ENCODE measurements around the gene SLC4A5.
"Not testable (repeated sequence)": the region's sequence is repeated elsewhere in the genome, so short reads cannot be mapped to it uniquely, and the experiment has no call there.

The SLC4A5 gene

GRCh38 chr2:74238879-74239278 lies 104.3 kb downstream of the SLC4A5 start:
- DNase-seq (ENCODE audit: low read depth in 2 of 2) = no peak

GRCh38 chr2:74235041-74235440 lies 108.2 kb downstream of the SLC4A5 start:
- DNase-seq (ENCODE audit: low read depth in 2 of 2) = no peak

- DNase-seq (ENCODE audit: low read depth in 2 of 2) = no peak
These were observed 109.6 kb downstream of the SLC4A5 start for GRCh38 chr2:74233648-74234047.

- DNase-seq (ENCODE audit: low read depth in 2 of 2) = no peak
These were observed 110.8 kb downstream of the SLC4A5 start for GRCh38 chr2:74232426-74232825.

GRCh38 chr2:74229865-74230264 lies 113.4 kb downstream of the SLC4A5 start:
- not testable (repeated sequence) for DNase-seq (ENCODE audit: low read depth in 2 of 2)

GRCh38 chr2:74228772-74229171 lies 114.4 kb downstream of the SLC4A5 start:
- no peak for DNase-seq (ENCODE audit: low read depth in 2 of 2)

- no peak for DNase-seq (ENCODE audit: low read depth in 2 of 2)
These were observed 115.6 kb downstream of the SLC4A5 start for GRCh38 chr2:74227646-74228045.

GRCh38 chr2:74226648-74227213 lies 116.5 kb downstream of the SLC4A5 start:
- DNase-seq (ENCODE audit: low read depth in 2 of 2) = no peak

- DNase-seq (ENCODE audit: low read depth in 2 of 2) = no peak
These were observed 117.3 kb downstream of the SLC4A5 start for GRCh38 chr2:74225698-74226459.

GRCh38 chr2:74223941-74224770 lies 119.1 kb downstream of the SLC4A5 start:
- DNase-seq (ENCODE audit: low read depth in 2 of 2) = no peak

- DNase-seq (ENCODE audit: low read depth in 2 of 2) = no peak
These were observed 120.9 kb downstream of the SLC4A5 start for GRCh38 chr2:74222300-74222650.

GRCh38 chr2:74221604-74222299 lies 121.5 kb downstream of the SLC4A5 start:
- DNase-seq (ENCODE audit: low read depth in 2 of 2) = no peak

GRCh38 chr2:74221091-74221490 lies 122.1 kb downstream of the SLC4A5 start:
- no peak for DNase-seq (ENCODE audit: low read depth in 2 of 2)

- DNase-seq (ENCODE audit: low read depth in 2 of 2) = no peak
These were observed 123.2 kb downstream of the SLC4A5 start for GRCh38 chr2:74219846-74220486.

GRCh38 chr2:74216642-74217041 lies 126.6 kb downstream of the SLC4A5 start:
- no peak for DNase-seq (ENCODE audit: low read depth in 2 of 2)

GRCh38 chr2:74215771-74216170 lies 127.4 kb downstream of the SLC4A5 start:
- DNase-seq (ENCODE audit: low read depth in 2 of 2) = not testable (repeated sequence)

GRCh38 chr2:74212702-74213410 lies 130.4 kb downstream of the SLC4A5 start:
- DNase-seq (ENCODE audit: low read depth in 2 of 2) = no peak

- peak; percentile 34 to 48 for DNase-seq (ENCODE audit: low read depth in 2 of 2)
These were observed 137.0 kb downstream of the SLC4A5 start for GRCh38 chr2:74206180-74206688.

- peak in 1 of 2 donors; percentile 36 for DNase-seq (ENCODE audit: low read depth in 2 of 2)
These were observed 137.6 kb downstream of the SLC4A5 start for GRCh38 chr2:74205596-74205995.

- DNase-seq (ENCODE audit: low read depth in 2 of 2) = no peak
These were observed 138.1 kb downstream of the SLC4A5 start for GRCh38 chr2:74205113-74205512.

- no peak for DNase-seq (ENCODE audit: low read depth in 2 of 2)
These were observed 138.8 kb downstream of the SLC4A5 start for GRCh38 chr2:74204436-74204835.

Data from stimulated activated CD8-positive, alpha-beta memory T cell treated with anti-CD3 and anti-CD28 coated beads, Interleukin-15, amount 100 ng/mL, for 48 hours (primary cell).